DND-41 (cell line): ENCODE measurements around the gene ABT1.

Experiments used
- ATAC-seq: fragments of 200-7000 bp; cut with Tn5 transposase; 3 replicates; pipeline ENCODE4 v1.9.1; 2021; ENCODE audit warnings: low read depth; ENCODE audit not compliant: insufficient read depth
- DNase-seq: peaks from one replicate; pipeline ENCODE4 v3.0.0-alpha.2; 2020
- H2AFZ ChIP-seq: 2 replicates; pipeline ENCODE4 v1.6.0; 2012; ENCODE audit warnings: low read depth, low read length
- H3K27ac ChIP-seq: 2 replicates; pipeline ENCODE4 v1.5.1; 2012; ENCODE audit warnings: low read length, inconsistent platforms
- H3K27me3 ChIP-seq: fragments of 200-600 bp; sonication (generic); 2 replicates; pipeline ENCODE4 v1.6.0; 2012; ENCODE audit warnings: low read length, mild to moderate bottlenecking, inconsistent platforms; ENCODE audit not compliant: insufficient read depth, poor library complexity
- H3K36me3 ChIP-seq: 2 replicates; pipeline ENCODE4 v1.5.1; 2012; ENCODE audit warnings: low read length, inconsistent platforms; ENCODE audit not compliant: insufficient read depth
- H3K4me1 ChIP-seq: 2 replicates; pipeline ENCODE4 v1.5.1; 2012; ENCODE audit warnings: mild to moderate bottlenecking, low read length; ENCODE audit not compliant: insufficient read depth
- H3K4me2 ChIP-seq: 2 replicates; pipeline ENCODE4 v1.6.0; 2012; ENCODE audit warnings: mild to moderate bottlenecking, moderate library complexity, low read length, inconsistent platforms; ENCODE audit not compliant: insufficient read depth
- H3K4me3 ChIP-seq, 2 experiments: fragments of 200-600 bp in 1 of 2; shearing (Covaris generic) in 1 of 2; 2 replicates each; pipeline ENCODE4 v1.5.1; 2012 to 2016; ENCODE audit warnings: inconsistent platforms in 2 of 2, low read length in 2 of 2, mild to moderate bottlenecking in 2 of 2, low read depth in 1 of 2, moderate library complexity in 1 of 2
- H3K79me2 ChIP-seq: 2 replicates; pipeline ENCODE4 v1.6.0; 2012; ENCODE audit warnings: low read length, inconsistent platforms; ENCODE audit not compliant: insufficient read depth
- H3K9ac ChIP-seq: 2 replicates; pipeline ENCODE4 v1.6.0; 2012; ENCODE audit warnings: low read depth, mild to moderate bottlenecking, inconsistent platforms, low read length, moderate library complexity
- H3K9me3 ChIP-seq: 2 replicates; pipeline ENCODE4 v1.5.1; 2012; ENCODE audit warnings: low read length, moderate library complexity, mild to moderate bottlenecking, inconsistent platforms; ENCODE audit not compliant: insufficient read depth, severe bottlenecking
- H4K20me1 ChIP-seq: 2 replicates; pipeline ENCODE4 v1.6.0; 2012; ENCODE audit warnings: low read length; ENCODE audit not compliant: insufficient read depth
- CTCF ChIP-seq: IDR thresholded peaks from 2 replicates; pipeline ENCODE4 v1.5.1; 2012; ENCODE audit warnings: borderline replicate concordance, low read length, moderate library complexity, mild to moderate bottlenecking; ENCODE audit not compliant: poor library complexity, severe bottlenecking; ENCODE audit errors: extremely low read depth
- EZH2 ChIP-seq: IDR thresholded peaks from 3 replicates; pipeline ENCODE4 v1.6.1; 2012; ENCODE audit warnings: borderline replicate concordance, low read depth, mild to moderate bottlenecking, moderate library complexity, low read length, inconsistent platforms; ENCODE audit not compliant: severe bottlenecking

Gene ABT1

GRCh38 chr6:26613201-26613600 is 16.4 kb downstream of the ABT1 start:
- Histone ChIP-seq H4K20me1 (no peaks in the 10 kb centered on the region), H3K9me3 (no peaks in the 10 kb centered on the region), H3K4me2 (no peak overlapping the region), H3K9ac (no peak overlapping the region), H2AFZ (no peak overlapping the region), H3K27me3 (no peaks in the 10 kb centered on the region), H3K4me1 (no peaks in the 10 kb centered on the region), H3K79me2 (no peaks in the 10 kb centered on the region), H3K4me3 (no peak overlapping the region), H3K27ac (no peak overlapping the region), H3K36me3 (no peaks in the 10 kb centered on the region)
- TF ChIP-seq CTCF (no peak), EZH2 (no peak)
- DNase-seq (no peak), ATAC-seq (no peak)

- no peaks in the 10 kb centered on the region for H3K27me3 ChIP-seq
- no peak overlapping the region for H3K4me3 ChIP-seq
- no peaks in the 10 kb centered on the region for H3K9me3 ChIP-seq
- DNase-seq (no peak), ATAC-seq (no peak)
- no peak overlapping the region for H3K9ac ChIP-seq
- no peaks in the 10 kb centered on the region for H3K79me2 ChIP-seq
- TF ChIP-seq EZH2: no peak
- H3K4me2 ChIP-seq: no peak overlapping the region
- H3K4me1 ChIP-seq: no peaks in the 10 kb centered on the region
- no peak overlapping the region for H2AFZ ChIP-seq
- H4K20me1 ChIP-seq: no peaks in the 10 kb centered on the region
- no peak overlapping the region for H3K27ac ChIP-seq
- no peaks in the 10 kb centered on the region for H3K36me3 ChIP-seq
Observed at GRCh38 chr6:26613689-26614683, 17.2 kb downstream of the ABT1 start.

- H3K79me2 ChIP-seq: no peaks in the 10 kb centered on the region
- no peak overlapping the region for H3K27ac ChIP-seq
- H3K4me1 ChIP-seq: no peaks in the 10 kb centered on the region
- DNase-seq: no peak
- H3K4me3 ChIP-seq: no peak overlapping the region
- no peaks in the 10 kb centered on the region for H3K9me3 ChIP-seq
- TF ChIP-seq EZH2: no peak
- no peak for TF ChIP-seq CTCF
- no peaks in the 10 kb centered on the region for H3K27me3 ChIP-seq
- H4K20me1 ChIP-seq: no peaks in the 10 kb centered on the region
- no peak overlapping the region for H3K9ac ChIP-seq
- no peak overlapping the region for H2AFZ ChIP-seq
- H3K36me3 ChIP-seq: no peaks in the 10 kb centered on the region
- no peak for ATAC-seq
- no peak overlapping the region for H3K4me2 ChIP-seq
Observed at GRCh38 chr6:26623339-26623859, 26.6 kb downstream of the ABT1 start.

- no peaks in the 10 kb centered on the region for H3K4me1 ChIP-seq
- H3K9ac ChIP-seq: no peak overlapping the region
- no peak overlapping the region for H2AFZ ChIP-seq
- H3K79me2 ChIP-seq: no peaks in the 10 kb centered on the region
- no peaks in the 10 kb centered on the region for H4K20me1 ChIP-seq
- TF ChIP-seq CTCF (no peak), EZH2 (no peak)
- no peaks in the 10 kb centered on the region for H3K36me3 ChIP-seq
- no peak overlapping the region for H3K4me2 ChIP-seq
- no peaks in the 10 kb centered on the region for H3K27me3 ChIP-seq
- no peak for ATAC-seq
- H3K9me3 ChIP-seq: no peaks in the 10 kb centered on the region
- DNase-seq: no peak
- no peak overlapping the region for H3K4me3 ChIP-seq
- no peak overlapping the region for H3K27ac ChIP-seq
Observed at GRCh38 chr6:26624557-26624956, 27.8 kb downstream of the ABT1 start.
